Measurements from ENCODE around the gene HCRTR2.
"Not testable (repeated sequence)": the region's sequence is repeated elsewhere in the genome, so short reads cannot be mapped to it uniquely, and the experiment has no call there.

HCRTR2 gene

GRCh38 chr6:55174211-55175026 is at the start of gene HCRTR2:
Gene HCRTR2 (plus strand): TSS chr6:55174515. CDS start chr6:55174588, 73 bp downstream.
- FAIRE-seq (no peak), DNase-seq (ENCODE audit: low spot score) (no peak)

- FAIRE-seq (no peak), DNase-seq (ENCODE audit: low spot score) (no peak)
These were observed 43.5 kb upstream of the HCRTR2 start for GRCh38 chr6:55130806-55131324.

- DNase-seq (ENCODE audit: low spot score) (no peak), FAIRE-seq (no peak)
These were observed 42.7 kb upstream of the HCRTR2 start for GRCh38 chr6:55131616-55132015.

- FAIRE-seq (no peak), DNase-seq (ENCODE audit: low spot score) (no peak)
These were observed 37.4 kb upstream of the HCRTR2 start for GRCh38 chr6:55136916-55137315.

- FAIRE-seq: no peak
- DNase-seq (ENCODE audit: low spot score): no peak
These were observed 36.2 kb upstream of the HCRTR2 start for GRCh38 chr6:55137929-55138693.

- DNase-seq (ENCODE audit: low spot score) (no peak), FAIRE-seq (no peak)
These were observed 32.7 kb upstream of the HCRTR2 start for GRCh38 chr6:55141611-55142010.

GRCh38 chr6:55142610-55143009 is 31.7 kb upstream of the HCRTR2 start:
- no peak for FAIRE-seq
- no peak for DNase-seq (ENCODE audit: low spot score)

- no peak for DNase-seq (ENCODE audit: low spot score)
- no peak for FAIRE-seq
These were observed 21.0 kb upstream of the HCRTR2 start for GRCh38 chr6:55153284-55153683.

GRCh38 chr6:55158784-55159183 is 15.5 kb upstream of the HCRTR2 start:
- not testable (repeated sequence) for DNase-seq (ENCODE audit: low spot score); FAIRE-seq

GRCh38 chr6:55167860-55168259 is 6.5 kb upstream of the HCRTR2 start:
- FAIRE-seq: no peak
- DNase-seq (ENCODE audit: low spot score): no peak

- DNase-seq (ENCODE audit: low spot score): no peak
- no peak for FAIRE-seq
These were observed 1.0 kb downstream of the HCRTR2 start for GRCh38 chr6:55175078-55176049.

- FAIRE-seq: no peak
These were observed 2.6 kb downstream of the HCRTR2 start for GRCh38 chr6:55176958-55177357.

GRCh38 chr6:55180258-55180657 is 5.9 kb downstream of the HCRTR2 start:
- DNase-seq (ENCODE audit: low spot score) (no peak), FAIRE-seq (no peak)

More at GRCh38 chr6:55176958-55177357, 2.6 kb downstream of the HCRTR2 start:
- no peak for DNase-seq (ENCODE audit: low spot score)

- no peak for DNase-seq (ENCODE audit: low spot score)
These were observed 7.8 kb downstream of the HCRTR2 start for GRCh38 chr6:55182016-55182650.

GRCh38 chr6:55184782-55185530 is 10.6 kb downstream of the HCRTR2 start:
- FAIRE-seq (no peak), DNase-seq (ENCODE audit: low spot score) (no peak)

More at GRCh38 chr6:55182016-55182650, 7.8 kb downstream of the HCRTR2 start:
- no peak for FAIRE-seq

- no peak for FAIRE-seq
- DNase-seq (ENCODE audit: low spot score): no peak
These were observed 24.4 kb downstream of the HCRTR2 start for GRCh38 chr6:55198715-55199114.

- FAIRE-seq (no peak), DNase-seq (ENCODE audit: low spot score) (no peak)
These were observed 24.9 kb downstream of the HCRTR2 start for GRCh38 chr6:55199239-55199638.

- DNase-seq (ENCODE audit: low spot score): no peak
- peak; percentile 50 for FAIRE-seq
These were observed 34.5 kb downstream of the HCRTR2 start for GRCh38 chr6:55208478-55209458.

- DNase-seq (ENCODE audit: low spot score): no peak
- no peak for FAIRE-seq
These were observed 36.6 kb downstream of the HCRTR2 start for GRCh38 chr6:55210952-55211351.

Measured in RCC 7860 (cell line).